Right ventricle myocardium superior (tissue), 1 donor: ENCODE data around the gene C17orf67. TPM values are rescaled to one million over a fixed set of nuclear protein-coding genes. Genes with fewer than 3 reads are reported as not detected.

Source experiments
- ATAC-seq: fragments of 200-7000 bp; cut with Tn5 transposase; one replicate; pipeline ENCODE4 v1.9.1; 2020; ENCODE audit warnings: mild to moderate bottlenecking; ENCODE audit not compliant: poor library complexity
- DNase-seq: peaks from one replicate; pipeline ENCODE4 v3.0.0-alpha.2; 2020
- intact Hi-C: fragments of 100-400 bp; cut with DNase I; formaldehyde crosslinking; loops from one replicate; pipeline ENCODE4 v1.11.2; 2022
- long read RNA-seq: library from polyadenylated mRNA; unstranded; transcript quantifications from one replicate; pipeline ENCODE4 v2.0.0, GENCODE V29; 2021
- total RNA-seq: library from RNA; stranded (reverse); fragmentation: NEBNext Ultra II Directional; extraction: Animal tissue kit (Norgen Biotek cat#: 25700); gene quantifications from one replicate; pipeline ENCODE4 v1.2.1, GENCODE V29; 2021
- donor health status: DM: no; HTN: yes; CAD: no; lungs with severe emphysema.

The C17orf67 gene, protein sequence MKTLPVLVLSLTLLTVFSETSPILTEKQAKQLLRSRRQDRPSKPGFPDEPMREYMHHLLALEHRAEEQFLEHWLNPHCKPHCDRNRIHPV
- 1.1 TPM for total RNA-seq
- long read RNA-seq, partial matches to known transcripts = 0 of 6 reads
- long read RNA-seq, other reads (novel, unspliced or antisense) = 6 of 6 reads

DNA sequence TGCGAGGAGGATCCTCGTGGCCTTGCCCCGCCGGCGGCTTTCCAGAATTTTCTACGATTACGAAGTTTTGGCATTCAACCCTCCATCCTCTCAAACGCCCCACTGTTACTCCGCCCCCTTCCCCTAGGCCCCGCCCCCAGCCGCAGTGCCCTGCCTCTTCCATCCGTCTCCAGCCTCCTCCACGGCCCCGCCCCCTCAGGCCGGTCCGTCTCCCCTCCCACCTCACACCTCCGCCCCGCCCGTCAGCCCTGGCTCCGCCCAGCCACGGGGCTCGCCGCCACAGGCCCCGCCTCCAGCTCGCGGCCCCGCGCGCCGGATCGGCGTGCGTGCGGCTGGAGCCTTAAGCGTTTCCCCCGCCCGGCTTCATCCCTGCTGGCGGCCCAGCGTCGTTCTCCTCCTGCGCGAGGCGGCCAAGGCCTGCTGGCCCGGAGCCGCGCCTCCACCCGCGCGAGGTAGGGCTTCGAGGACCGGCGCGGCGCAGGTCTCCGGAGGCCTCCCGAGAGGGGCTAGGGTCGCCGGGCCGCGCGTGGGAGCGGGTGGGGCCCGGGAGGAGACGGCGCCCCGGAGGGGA is at the start of gene C17orf67, which contains the start of gene DGKE:
TSS of gene C17orf67 (minus strand) at position 112 of the 571 bp plus-strand sequence. CDS start 18,110 bp downstream, outside the sequence.
TSS of gene DGKE (plus strand) at position 343 of the 571 bp plus-strand sequence. CDS start 645 bp downstream, outside the sequence.
- DNase-seq (peak; percentile 98), ATAC-seq (peak; percentile 98)
- intact Hi-C loops = no loop called here

GRCh38 chr17:56881685-56882295 is 48.1 kb upstream of the C17orf67 start:
- intact Hi-C loops = no loop called here
- no peak for ATAC-seq
- no peak for DNase-seq

DNA sequence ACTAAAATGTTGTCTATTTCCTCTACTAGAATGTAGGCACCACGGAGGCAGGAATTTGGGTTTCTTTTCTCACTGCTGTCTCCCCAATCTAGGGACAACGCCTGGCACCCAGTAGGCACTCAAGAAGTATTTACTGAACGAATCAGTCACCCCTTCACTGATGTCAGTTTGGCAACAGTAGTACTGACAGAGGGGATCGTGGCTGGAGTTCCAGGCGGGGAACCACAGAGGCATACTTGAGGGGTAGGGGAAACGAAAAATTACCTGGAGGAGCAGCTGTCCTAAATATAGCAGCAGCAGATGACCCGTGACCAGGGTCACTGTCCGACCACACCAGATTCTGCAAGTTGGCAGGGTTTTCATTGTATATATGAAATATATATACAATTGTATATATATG is 46.9 kb upstream of the C17orf67 start:
- no peak for ATAC-seq
- intact Hi-C loops = no loop called here
- DNase-seq = no peak

DNA sequence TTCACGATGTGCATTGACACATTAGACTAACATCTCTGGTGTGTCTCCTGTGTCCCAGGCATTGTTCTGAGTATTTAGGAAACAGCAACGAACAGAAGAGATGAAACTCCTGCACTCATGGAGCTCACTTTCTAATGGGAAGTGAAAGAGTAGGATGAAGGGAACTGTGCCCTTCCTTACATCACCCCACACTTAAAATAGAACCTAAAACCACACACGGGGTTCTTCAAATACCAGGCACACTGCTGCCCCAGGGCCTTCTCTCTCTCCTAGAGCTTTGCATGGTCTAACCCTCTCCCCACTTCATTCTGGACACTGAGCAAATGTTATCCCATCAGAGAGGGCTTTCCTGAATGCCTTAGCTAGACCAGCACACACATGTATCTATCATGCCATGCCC is 46.4 kb upstream of the C17orf67 start:
- ATAC-seq (peak; percentile 38), DNase-seq (no peak)
- intact Hi-C loops = no loop called here

DNA sequence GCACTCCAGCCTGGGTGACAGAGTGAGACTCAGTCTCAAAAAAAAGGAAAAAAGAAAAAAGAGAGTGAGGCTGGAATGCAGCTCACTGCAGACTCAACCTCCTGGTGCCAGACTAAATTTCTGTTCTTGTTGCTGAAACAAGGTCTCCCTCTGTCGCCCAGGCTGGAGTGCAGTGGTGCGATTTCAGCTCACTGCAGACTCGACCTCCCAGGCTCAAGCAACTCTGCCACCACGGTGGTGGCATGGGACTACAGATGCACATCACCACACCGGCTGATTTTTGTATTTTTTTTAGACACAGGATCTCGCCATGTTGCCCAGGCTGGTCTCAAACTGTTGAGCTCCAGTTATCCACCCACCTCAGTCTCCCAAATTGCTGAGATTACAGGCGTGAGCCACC is 45.6 kb upstream of the C17orf67 start:
- no peak for ATAC-seq
- intact Hi-C loops = no loop called here
- DNase-seq = no peak

- ATAC-seq (no peak), DNase-seq (no peak)
- intact Hi-C loops = no loop called here
These were observed 43.1 kb upstream of the C17orf67 start for GRCh38 chr17:56876766-56877179.

DNA sequence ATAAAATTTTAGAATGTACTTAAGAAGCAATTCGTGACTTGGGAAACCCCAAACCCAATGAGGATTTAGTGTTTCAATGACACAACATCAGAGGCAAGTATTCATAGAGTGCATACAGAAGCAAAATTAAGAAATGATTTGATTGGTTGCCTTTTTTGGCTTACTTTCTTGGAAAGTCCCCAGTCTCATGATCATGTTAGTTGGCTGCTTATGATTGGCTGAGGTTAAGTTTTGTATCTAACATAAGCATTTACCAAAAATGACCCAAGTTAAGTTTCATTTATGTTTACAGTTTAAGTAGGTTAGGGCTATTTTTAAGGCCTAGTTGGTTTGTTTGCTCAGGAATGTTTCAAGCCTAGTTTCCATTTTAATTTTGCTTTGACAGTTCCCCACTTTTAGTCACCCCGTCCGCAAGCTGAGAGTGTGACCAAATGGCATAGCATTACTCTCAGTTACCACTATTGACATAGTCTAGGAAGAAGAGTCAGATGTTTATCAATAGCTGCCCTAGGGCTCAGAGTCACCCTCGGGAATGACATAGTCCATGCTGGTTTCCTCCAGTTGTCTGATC is 36.4 kb upstream of the C17orf67 start:
- ATAC-seq (no peak), DNase-seq (no peak)
- intact Hi-C loops = no loop called here

- no peak for DNase-seq
- ATAC-seq = no peak
- intact Hi-C loops = no loop called here
These were observed 35.0 kb upstream of the C17orf67 start for GRCh38 chr17:56868716-56869115.

DNA sequence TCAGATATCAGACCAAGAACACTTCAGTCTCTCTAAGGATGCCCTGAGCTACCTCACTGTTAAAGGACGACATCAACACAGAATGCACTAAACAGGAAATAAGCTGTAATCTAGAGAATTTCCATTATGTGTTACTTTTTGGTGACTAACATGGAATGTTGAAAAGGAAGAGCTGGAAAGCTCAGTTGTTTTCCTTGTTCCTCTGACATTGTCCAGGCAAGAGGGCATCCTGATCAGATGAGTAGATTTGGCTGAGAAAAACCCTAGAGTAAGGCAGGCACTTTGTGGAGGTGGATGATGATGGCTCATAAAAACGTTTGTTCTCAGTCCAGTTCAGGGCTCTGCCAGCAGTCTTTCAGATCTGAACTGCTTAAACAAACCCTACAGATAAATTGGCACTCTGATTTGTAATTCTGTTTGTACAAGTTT is 34.2 kb upstream of the C17orf67 start:
- DNase-seq = no peak
- intact Hi-C loops = no loop called here
- no peak for ATAC-seq

- DNase-seq (no peak), ATAC-seq (no peak)
- intact Hi-C loops = no loop called here
These were observed 32.8 kb upstream of the C17orf67 start for GRCh38 chr17:56866496-56866895.

DNA sequence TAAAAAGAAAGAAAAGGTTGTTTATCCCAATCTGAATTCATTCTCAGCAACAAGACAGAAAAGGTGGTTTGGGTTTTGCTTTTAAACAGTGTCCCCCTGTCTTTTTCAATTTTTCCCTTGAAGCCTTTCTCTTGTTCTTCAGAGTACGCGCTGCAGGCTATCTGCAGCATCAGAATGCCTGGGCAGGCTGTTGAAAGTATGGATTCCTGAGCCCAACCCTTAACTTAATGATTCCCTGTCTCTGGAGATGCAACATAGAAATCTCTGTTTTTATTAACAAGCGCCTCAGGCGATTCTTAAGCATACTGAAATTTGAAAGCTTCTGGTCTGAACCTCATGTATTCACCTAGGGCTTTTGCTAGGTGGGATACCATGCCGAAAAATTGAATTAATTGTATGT is 32.4 kb upstream of the C17orf67 start:
- intact Hi-C loops = no loop called here
- DNase-seq (no peak), ATAC-seq (no peak)

DNA sequence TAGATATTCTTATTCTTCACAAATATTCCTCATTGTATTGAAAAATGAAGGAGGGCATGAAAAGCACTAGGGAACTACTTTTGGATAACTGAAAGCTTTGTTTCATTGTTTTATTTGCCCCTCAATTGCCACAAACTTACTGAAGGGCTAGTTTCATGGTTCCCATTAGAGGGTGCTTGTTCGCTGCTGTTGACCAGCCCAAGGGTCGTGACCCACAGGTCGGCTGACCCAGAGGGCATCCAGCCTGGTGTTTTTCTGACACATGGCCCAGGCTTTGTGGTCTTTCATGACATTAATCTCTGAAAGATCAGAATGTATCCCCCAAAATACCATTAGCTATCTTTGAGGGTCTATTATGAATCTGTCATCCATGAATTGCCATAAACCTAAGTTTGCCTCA is 30.3 kb upstream of the C17orf67 start:
- intact Hi-C loops = no loop called here
- DNase-seq = no peak

GRCh38 chr17:56861899-56862298 is 28.2 kb upstream of the C17orf67 start:
- DNase-seq (no peak), ATAC-seq (no peak)
- intact Hi-C loops = no loop called here

More for the DNA sequence above, 30.3 kb upstream of the C17orf67 start:
- no peak for ATAC-seq

GRCh38 chr17:56851008-56851407 is 17.3 kb upstream of the C17orf67 start:
- DNase-seq (no peak), ATAC-seq (no peak)
- intact Hi-C loops = no loop called here

DNA sequence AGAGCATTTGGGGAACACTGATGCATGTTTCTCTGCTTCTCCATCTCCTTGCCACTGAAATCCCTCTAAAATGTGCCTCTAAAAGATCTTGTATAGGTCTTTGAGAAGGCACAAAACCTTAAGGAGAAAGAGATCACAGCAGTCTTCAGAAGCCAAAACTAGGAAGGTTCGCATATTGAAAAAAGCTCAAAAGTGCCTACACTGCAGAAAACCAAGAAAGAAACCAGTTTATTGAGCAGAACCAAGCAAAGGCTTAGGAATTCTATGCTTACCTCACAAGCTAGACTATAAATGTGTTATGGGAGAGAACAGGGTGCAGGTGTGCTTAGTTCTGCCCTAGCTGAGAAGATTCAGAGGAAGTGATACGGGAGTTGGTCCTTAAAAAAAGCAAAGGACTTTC is 16.9 kb upstream of the C17orf67 start:
- ATAC-seq (no peak), DNase-seq (no peak)
- intact Hi-C loops = no loop called here

DNA sequence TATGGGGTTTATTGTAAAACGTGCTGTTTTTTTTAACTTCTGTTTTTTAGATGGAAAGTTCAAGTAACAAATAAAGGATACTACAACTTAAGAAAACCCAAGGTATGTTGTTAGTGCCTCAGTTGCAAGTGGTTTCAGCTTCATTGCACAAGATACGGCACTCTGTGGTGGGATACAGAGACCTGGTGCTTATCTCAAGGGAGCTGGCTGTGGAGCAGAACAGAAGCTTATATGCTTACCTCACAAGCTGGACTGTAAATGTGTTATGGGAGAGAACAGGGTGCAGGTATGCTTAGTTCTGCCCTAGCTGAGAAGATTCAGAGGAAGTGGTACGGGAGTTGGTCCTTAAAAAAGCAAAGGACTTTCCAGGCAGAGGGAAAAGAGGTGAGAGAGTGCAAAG is 15.4 kb upstream of the C17orf67 start:
- DNase-seq = no peak
- ATAC-seq = no peak
- intact Hi-C loops = no loop called here

GRCh38 chr17:56847106-56847505 is 13.4 kb upstream of the C17orf67 start:
- no peak for ATAC-seq
- intact Hi-C loops = no loop called here
- DNase-seq = no peak

DNA sequence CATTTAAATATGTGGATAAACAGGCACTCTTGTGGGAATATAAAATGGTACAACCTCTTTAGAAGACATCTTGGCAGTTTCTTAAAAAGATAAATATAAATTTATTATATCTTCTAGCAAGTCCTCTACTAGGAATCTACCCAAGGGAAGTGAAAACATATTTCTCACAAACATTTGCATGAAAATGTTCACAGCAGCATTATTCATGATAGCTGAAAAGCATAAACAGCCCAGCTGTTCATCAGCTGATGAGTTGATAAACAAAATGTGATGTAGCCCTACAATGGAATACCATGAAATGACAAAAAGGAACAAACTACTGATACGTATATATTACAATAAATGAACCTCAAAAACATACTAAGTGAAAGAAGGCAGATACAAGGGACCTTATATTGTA is 12.2 kb upstream of the C17orf67 start:
- DNase-seq = no peak
- intact Hi-C loops = no loop called here

DNA sequence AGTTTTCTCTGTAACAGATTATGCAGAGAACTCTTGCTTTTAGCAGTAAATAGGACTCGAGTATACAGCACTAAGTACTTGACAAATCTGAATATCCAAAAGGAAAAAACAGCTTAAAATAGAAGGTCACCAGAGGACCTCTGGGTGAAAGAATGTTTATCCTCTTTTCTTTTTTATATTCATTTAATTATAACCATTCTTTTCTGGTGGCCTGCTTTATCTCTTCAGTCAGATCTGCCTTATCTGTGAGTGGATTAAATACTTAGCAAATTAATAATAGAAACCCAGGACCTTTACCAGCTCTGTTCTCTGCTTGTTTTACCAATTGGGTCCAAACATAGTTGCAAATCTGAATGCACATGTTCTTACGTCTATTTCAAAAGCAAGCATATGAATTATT is 8.9 kb upstream of the C17orf67 start:
- intact Hi-C loops = no loop called here
- DNase-seq (no peak), ATAC-seq (no peak)

More for the DNA sequence above, 12.2 kb upstream of the C17orf67 start:
- no peak for ATAC-seq

DNA sequence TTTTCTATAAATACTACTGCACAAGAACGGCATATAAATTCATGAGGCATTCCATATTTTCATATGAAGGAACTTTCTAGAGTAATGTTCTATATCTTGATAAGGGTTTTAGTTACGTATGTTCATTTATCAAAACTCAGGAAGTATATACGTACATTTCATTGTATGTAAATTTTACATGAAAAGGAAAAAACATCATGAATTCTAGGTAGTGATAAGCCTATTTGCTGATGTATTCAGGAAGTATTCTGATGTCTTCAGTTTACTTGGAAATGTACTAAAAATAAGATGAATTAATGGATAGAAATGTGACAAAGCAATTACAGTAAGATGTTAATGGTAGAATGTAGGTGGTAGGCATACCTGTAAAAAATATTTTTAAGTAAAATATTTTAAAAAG is 5.0 kb upstream of the C17orf67 start:
- intact Hi-C loops = no loop called here
- DNase-seq (no peak), ATAC-seq (no peak)
